Thyroid gland (tissue), 4 donors: ENCODE measurements around the gene TLCD1. TPM values are rescaled to one million over a fixed set of nuclear protein-coding genes. Genes with fewer than 3 reads are reported as not detected.
A peak's percentile ranks its signal among the peaks of the same experiment; 100 is the strongest.

Experiments
- DNase-seq, 2 donors: peaks; one replicate each; pipeline ENCODE4 v3.0.0-alpha.2; 2019
- H3K27ac ChIP-seq, 3 donors: fragments of 200-600 bp; sonication (generic); 1 replicate in 2 of 3; 2 replicates in 1 of 3; pipeline ENCODE4 v1.5.1; 2016 to 2019; ENCODE audit warnings: mild to moderate bottlenecking in 1 of 3, moderate library complexity in 1 of 3
- H3K27me3 ChIP-seq: fragments of 200-600 bp; sonication (generic); one replicate; pipeline ENCODE4 v1.5.1; 2019
- H3K36me3 ChIP-seq, 2 donors: fragments of 200-600 bp; sonication (generic); one replicate each; pipeline ENCODE4 v1.5.1; 2016 to 2019
- H3K4me1 ChIP-seq, 2 donors: fragments of 200-600 bp; sonication (generic); one replicate each; pipeline ENCODE4 v1.5.1; 2017 to 2019
- H3K4me3 ChIP-seq, 3 donors: fragments of 200-600 bp; sonication (generic); replicated peaks in 1 of 3; 1 replicate in 2 of 3; 2 replicates in 1 of 3; pipeline ENCODE4 v1.5.1; 2016; ENCODE audit warnings: mild to moderate bottlenecking in 1 of 3
- H3K9me3 ChIP-seq: fragments of 200-600 bp; sonication (generic); one replicate; pipeline ENCODE4 v1.5.1; 2017
- CTCF ChIP-seq, 6 experiments: fragments of 200-600 bp in 3 of 6; fragments of 450-650 bp in 3 of 6; sonication (generic) in 3 of 6; IDR thresholded peaks; one replicate each; pipeline ENCODE4 v1.5.1; 2016 to 2019; ENCODE audit warnings: antibody characterized with exemption in 6 of 6, mild to moderate bottlenecking in 2 of 6, inconsistent platforms in 1 of 6, moderate library complexity in 1 of 6
- POLR2A ChIP-seq, 2 donors: fragments of 450-650 bp; IDR thresholded peaks; one replicate each; pipeline ENCODE4 v1.6.1; 2017; ENCODE audit warnings: antibody characterized with exemption in 2 of 2, mild to moderate bottlenecking in 2 of 2, moderate library complexity in 1 of 2
- WGBS, 2 donors: methylation state at CpG; one replicate each; pipeline ENCODE4 v1.1.5; 2017; 5-methylcytosine and 5-hydroxymethylcytosine counted together
- intact Hi-C: fragments of 100-400 bp; cut with DNase I; formaldehyde crosslinking; loops from one replicate; pipeline ENCODE4 v1.15.1; 2023
- total RNA-seq, 4 donors: library from RNA; depleted of rRNA; stranded (reverse); fragments of >200 nt; gene quantifications; one replicate each; pipeline ENCODE4 v1.2.3, GENCODE V29; 2016

The TLCD1 gene
- total RNA-seq, 4 donors from 2014 or later = 1.6 to 21.4 (median 5.1) TPM

GRCh38 chr17:28743243-28744103 lies 17.4 kb upstream of the TLCD1 start, which contains the start of gene TRAF4:
TRAF4 (plus strand) TSS chr17:28744011; CDS start chr17:28744113, 102 bp downstream.
- Histone ChIP-seq H3K36me3 (peaks cover 7 to 14% of the 10 kb centered on the region in 2 donors), H3K27me3 (no peaks in the 10 kb centered on the region), H3K27ac (peak within 1 kb of the TSS; percentile 91 to 99 (median 95)), H3K4me1 (peaks cover 40 to 46% of the 10 kb centered on the region in 2 donors), H3K4me3 (peak within 1 kb of the TSS; percentile 5 to 99 (median 85)), H3K9me3 (no peaks in the 10 kb centered on the region)
- peak in 4 of 6 experiments; percentile 24 to 44 (median 42) for TF ChIP-seq CTCF (IDR thresholded peaks at IDR 0.05)
- peak; percentile 99 for TF ChIP-seq POLR2A (IDR thresholded peaks at IDR 0.05)
- DNase-seq = peak; percentile 84 to 87
- intact Hi-C loops = no loop called here
- WGBS, 2 donors = 3 to 6% methylated on average over 10 to 18 of the region's 70 CpGs

- TF ChIP-seq CTCF (IDR thresholded peaks at IDR 0.05) (no peak), POLR2A (IDR thresholded peaks at IDR 0.05) (no peak)
- WGBS, 2 donors = 75 to 85% methylated on average over 16 to 19 of the region's 19 CpGs
- no peak overlapping the region for H3K27ac ChIP-seq
- no peak overlapping the region for H3K4me3 ChIP-seq
- intact Hi-C loops = no loop called here
- H3K36me3 ChIP-seq = no peaks in the 10 kb centered on the region
- H3K9me3 ChIP-seq = no peaks in the 10 kb centered on the region
- DNase-seq = no peak
- peaks cover 30 to 37% of the 10 kb centered on the region in 2 donors for H3K4me1 ChIP-seq
- H3K27me3 ChIP-seq = no peaks in the 10 kb centered on the region
Measured at GRCh38 chr17:28741358-28742349, 15.6 kb upstream of the TLCD1 start.

- no peaks in the 10 kb centered on the region for H3K27me3 ChIP-seq
- no peak overlapping the region for H3K4me3 ChIP-seq
- no peak for DNase-seq
- H3K9me3 ChIP-seq = no peaks in the 10 kb centered on the region
- WGBS, 2 donors = 83 to 91% methylated on average over 4 to 5 of the region's 10 CpGs
- intact Hi-C loops = no loop called here
- H3K36me3 ChIP-seq = no peaks in the 10 kb centered on the region
- H3K4me1 ChIP-seq = peaks cover 20 to 27% of the 10 kb centered on the region in 2 donors
- TF ChIP-seq POLR2A (IDR thresholded peaks at IDR 0.05) (no peak), CTCF (IDR thresholded peaks at IDR 0.05) (no peak)
- no peak overlapping the region for H3K27ac ChIP-seq
Measured at GRCh38 chr17:28740406-28741357, 14.6 kb upstream of the TLCD1 start.

- 84 to 89% methylated on average over 9 to 10 of the region's 10 CpGs for WGBS, 2 donors
- no peak for TF ChIP-seq CTCF (IDR thresholded peaks at IDR 0.05)
- TF ChIP-seq POLR2A (IDR thresholded peaks at IDR 0.05) = no peak
- no peak overlapping the region for H3K4me3 ChIP-seq
- H3K9me3 ChIP-seq = no peaks in the 10 kb centered on the region
- peaks cover 16 to 20% of the 10 kb centered on the region in 2 donors for H3K4me1 ChIP-seq
- H3K36me3 ChIP-seq = no peaks in the 10 kb centered on the region
- DNase-seq = no peak
- H3K27me3 ChIP-seq = no peaks in the 10 kb centered on the region
- H3K27ac ChIP-seq = no peak overlapping the region
- intact Hi-C loops = no loop called here
Measured at GRCh38 chr17:28738680-28739384, 12.8 kb upstream of the TLCD1 start.
